Measurements from ENCODE around the gene RIPK4. TPM values are rescaled to one million over a fixed set of nuclear protein-coding genes. Genes with fewer than 3 reads are reported as not detected.
"Not testable (repeated sequence)": the region's sequence is repeated elsewhere in the genome, so short reads cannot be mapped to it uniquely, and the experiment has no call there.

The RIPK4 gene
- total and polyA plus RNA-seq, 12 donors = 0.04 to 0.18 (median 0.14) TPM; not detected in 5

DNA sequence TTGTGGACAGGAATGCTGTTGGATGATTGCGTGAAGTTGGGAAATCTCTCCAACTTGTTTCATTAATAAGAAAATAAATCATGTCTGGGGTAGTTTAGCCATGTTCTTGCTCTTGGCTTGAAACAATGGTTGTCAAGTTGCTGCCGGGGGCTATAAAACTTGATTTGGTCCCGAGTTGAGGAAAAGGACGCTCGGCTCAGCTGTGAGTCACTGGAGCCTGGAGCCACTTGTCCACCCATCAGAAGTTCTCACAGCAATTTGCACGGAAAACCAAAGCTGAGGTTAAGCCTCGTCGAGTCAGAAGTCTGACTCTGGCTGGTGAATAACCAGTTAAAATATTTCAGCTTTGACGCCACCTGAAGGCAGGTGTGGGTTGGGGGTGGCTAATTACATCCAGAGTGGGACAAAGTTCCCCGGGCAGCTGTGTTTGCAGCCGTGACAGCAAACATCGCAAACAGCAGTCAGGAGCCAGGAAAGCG is 19.7 kb upstream of the RIPK4 start:
- Histone ChIP-seq H3K4me3 (no peak overlapping the region), H3K9me3 (replicated peaks in 1 of 3) (no peaks in the 10 kb centered on the region), H3K4me1 (replicated peaks in 1 of 2) (no peaks in the 10 kb centered on the region), H3K27ac (no peak overlapping the region), H3K36me3 (replicated peaks in 1 of 2) (no peaks in the 10 kb centered on the region), H3K27me3 (peaks cover 31% of the 10 kb centered on the region)
- TF ChIP-seq, protein P1, sequence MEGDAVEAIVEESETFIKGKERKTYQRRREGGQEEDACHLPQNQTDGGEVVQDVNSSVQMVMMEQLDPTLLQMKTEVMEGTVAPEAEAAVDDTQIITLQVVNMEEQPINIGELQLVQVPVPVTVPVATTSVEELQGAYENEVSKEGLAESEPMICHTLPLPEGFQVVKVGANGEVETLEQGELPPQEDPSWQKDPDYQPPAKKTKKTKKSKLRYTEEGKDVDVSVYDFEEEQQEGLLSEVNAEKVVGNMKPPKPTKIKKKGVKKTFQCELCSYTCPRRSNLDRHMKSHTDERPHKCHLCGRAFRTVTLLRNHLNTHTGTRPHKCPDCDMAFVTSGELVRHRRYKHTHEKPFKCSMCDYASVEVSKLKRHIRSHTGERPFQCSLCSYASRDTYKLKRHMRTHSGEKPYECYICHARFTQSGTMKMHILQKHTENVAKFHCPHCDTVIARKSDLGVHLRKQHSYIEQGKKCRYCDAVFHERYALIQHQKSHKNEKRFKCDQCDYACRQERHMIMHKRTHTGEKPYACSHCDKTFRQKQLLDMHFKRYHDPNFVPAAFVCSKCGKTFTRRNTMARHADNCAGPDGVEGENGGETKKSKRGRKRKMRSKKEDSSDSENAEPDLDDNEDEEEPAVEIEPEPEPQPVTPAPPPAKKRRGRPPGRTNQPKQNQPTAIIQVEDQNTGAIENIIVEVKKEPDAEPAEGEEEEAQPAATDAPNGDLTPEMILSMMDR (IDR thresholded peaks at IDR 0.05) = no peak
- TF ChIP-seq POLR2A (IDR thresholded peaks at IDR 0.05) = no peak
- DNase-seq = no peak
- intact Hi-C loops (cut with DNase I) = no loop called here
- 58 to 73% (median 65%) methylated on average over 13 of the region's 13 CpGs for WGBS, 4 donors

DNA sequence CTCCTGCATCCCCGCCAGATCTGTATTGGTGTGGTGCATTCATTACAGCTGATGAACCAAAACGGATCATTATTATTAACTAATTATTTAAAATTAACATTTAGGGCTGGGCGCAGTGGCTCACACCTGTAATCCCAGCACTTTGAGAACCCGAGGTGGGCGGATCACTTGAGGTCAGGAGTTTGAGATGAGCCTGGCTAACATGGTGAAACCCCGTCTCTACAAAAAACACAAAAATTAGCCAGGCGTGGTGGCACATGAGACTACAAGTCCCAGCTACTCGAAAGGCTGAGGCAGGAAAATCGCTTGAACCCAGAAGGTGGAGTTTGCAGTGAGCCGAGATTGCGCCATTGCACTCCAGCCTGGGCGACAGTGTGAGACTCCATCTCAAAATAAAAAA is 18.4 kb upstream of the RIPK4 start:
- H3K27ac ChIP-seq; DNase-seq; H3K4me3 ChIP-seq; H3K36me3 ChIP-seq (replicated peaks in 1 of 2); intact Hi-C loops (cut with DNase I); H3K4me1 ChIP-seq (replicated peaks in 1 of 2); H3K9me3 ChIP-seq (replicated peaks in 1 of 3): not testable (repeated sequence)
- 77 to 85% (median 82%) methylated on average over 12 of the region's 12 CpGs for WGBS, 4 donors
- H3K27me3 ChIP-seq = peaks cover 39% of the 10 kb centered on the region

DNA sequence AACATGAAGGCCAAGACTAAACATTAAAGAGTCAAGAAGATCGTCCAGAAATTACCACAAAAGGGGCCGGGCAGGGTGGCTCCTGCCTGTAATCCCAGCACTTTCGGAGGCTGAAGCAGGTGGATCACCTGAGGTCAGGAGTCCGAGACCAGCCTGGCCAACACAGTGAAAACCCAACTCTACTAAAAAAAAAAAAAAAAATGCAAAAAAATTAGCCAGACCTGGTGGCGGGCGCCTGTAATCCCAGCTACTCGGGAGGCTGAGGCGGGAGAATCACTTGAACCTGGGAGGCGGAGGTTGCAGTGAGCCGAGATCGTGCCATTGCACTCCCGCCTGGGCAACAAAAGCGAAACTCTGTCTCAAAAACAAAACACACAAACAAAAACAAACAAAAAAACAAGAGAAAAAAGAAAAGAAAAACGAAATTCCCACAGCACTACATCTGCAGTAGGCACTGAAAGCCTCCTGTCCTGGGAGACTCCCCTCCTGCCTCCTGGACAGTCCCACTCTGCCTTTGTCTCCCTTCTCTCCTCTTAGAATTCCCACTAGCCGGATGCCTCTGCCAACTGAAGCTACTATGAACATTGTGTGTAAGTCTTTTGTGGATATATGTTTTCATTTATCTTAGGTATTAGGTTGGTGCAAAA is 17.7 kb upstream of the RIPK4 start:
- Histone ChIP-seq H3K4me3 (no peak overlapping the region), H3K9me3 (replicated peaks in 1 of 3) (no peaks in the 10 kb centered on the region), H3K27me3 (peaks cover 46% of the 10 kb centered on the region), H3K27ac (no peak overlapping the region), H3K4me1 (replicated peaks in 1 of 2) (no peaks in the 10 kb centered on the region), H3K36me3 (replicated peaks in 1 of 2) (no peaks in the 10 kb centered on the region)
- no peak for DNase-seq
- intact Hi-C loops (cut with DNase I) = no loop called here
- TF ChIP-seq, protein P1 (IDR thresholded peaks at IDR 0.05) = no peak
- TF ChIP-seq POLR2A (IDR thresholded peaks at IDR 0.05) = no peak
- 81 to 92% (median 85%) methylated on average over 15 of the region's 15 CpGs for WGBS, 4 donors

DNA sequence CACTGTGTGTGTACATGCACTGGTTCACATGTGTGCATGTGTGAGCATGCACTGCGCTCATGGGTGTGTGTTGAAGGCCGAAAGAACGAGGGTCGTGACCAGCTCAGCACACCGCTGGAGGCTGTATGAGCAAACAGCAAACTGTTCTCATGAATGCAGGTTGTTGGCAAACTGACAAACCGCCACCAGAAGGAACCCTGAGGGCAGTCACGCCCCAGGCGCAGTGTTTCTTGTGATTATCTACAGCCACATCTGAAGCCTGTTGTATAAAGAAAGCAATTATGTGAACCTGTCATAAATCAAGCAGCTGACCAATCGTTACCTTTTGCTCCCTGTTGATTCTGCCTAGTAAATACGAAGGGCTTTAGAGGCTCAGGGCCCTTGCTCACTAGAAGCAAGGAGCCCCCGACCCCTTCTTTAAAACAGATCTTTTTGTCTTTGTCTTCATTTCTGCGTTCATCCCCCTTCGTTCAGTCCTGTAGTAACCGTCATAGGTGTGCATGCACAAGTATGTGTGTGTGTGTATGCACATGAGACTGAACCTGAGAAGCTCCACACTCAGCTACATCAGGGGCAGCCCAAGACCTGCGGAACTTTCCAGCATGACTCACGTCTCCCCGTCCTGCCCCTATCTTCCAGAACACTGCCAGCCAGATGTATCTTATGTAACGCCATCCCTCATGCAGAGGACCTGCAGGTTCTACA is 16.8 kb upstream of the RIPK4 start:
- Histone ChIP-seq H3K9me3 (replicated peaks in 1 of 3) (no peaks in the 10 kb centered on the region), H3K27ac (no peak overlapping the region), H3K4me3 (no peak overlapping the region), H3K4me1 (replicated peaks in 1 of 2) (no peaks in the 10 kb centered on the region), H3K27me3 (peaks cover 50% of the 10 kb centered on the region), H3K36me3 (replicated peaks in 1 of 2) (no peaks in the 10 kb centered on the region)
- WGBS, 4 donors = 41 to 60% (median 55%) methylated on average over 18 of the region's 18 CpGs
- DNase-seq = peak in 1 of 7 donors; percentile 59
- TF ChIP-seq POLR2A (IDR thresholded peaks at IDR 0.05) = no peak
- TF ChIP-seq, protein P1 (IDR thresholded peaks at IDR 0.05) = no peak
- intact Hi-C loops (cut with DNase I) = no loop called here
